Liver (tissue), 9 donors: ENCODE results near the gene HES4. TPM values are rescaled to one million over a fixed set of nuclear protein-coding genes. Genes with fewer than 3 reads are reported as not detected.

Source experiments
- DNase-seq: peaks from one replicate; pipeline ENCODE4 v3.0.0-alpha.2; 2017; ENCODE audit warnings: low spot score
- H3K27ac ChIP-seq, 2 donors: one replicate each; pipeline ENCODE4 v1.7.0; 2013; ENCODE audit warnings: inconsistent platforms in 2 of 2, low read length in 2 of 2, control low read depth in 1 of 2, low read depth in 1 of 2, mild to moderate bottlenecking in 1 of 2
- H3K27me3 ChIP-seq, 4 donors: one replicate each; pipeline versions ENCODE4 v1.6.1 to v1.7.0; 2013; ENCODE audit warnings: low read length in 3 of 4, inconsistent platforms in 1 of 4, mild to moderate bottlenecking in 1 of 4, moderate library complexity in 1 of 4; ENCODE audit not compliant: control insufficient read depth in 4 of 4, insufficient read depth in 4 of 4
- H3K36me3 ChIP-seq, 4 donors: one replicate each; pipeline versions ENCODE4 v1.6.1 to v1.7.0; 2013; ENCODE audit warnings: low read length in 3 of 4, mild to moderate bottlenecking in 3 of 4, low read depth in 1 of 4, moderate library complexity in 1 of 4; ENCODE audit not compliant: control insufficient read depth in 4 of 4, insufficient read depth in 3 of 4
- H3K4me1 ChIP-seq, 4 donors: one replicate each; pipeline versions ENCODE4 v1.6.1 to v1.7.0; 2013; ENCODE audit warnings: low read length in 3 of 4, mild to moderate bottlenecking in 3 of 4, moderate library complexity in 1 of 4; ENCODE audit not compliant: control insufficient read depth in 4 of 4, insufficient read depth in 4 of 4
- H3K4me3 ChIP-seq, 3 donors: one replicate each; pipeline versions ENCODE4 v1.6.1 to v1.7.0; 2013; ENCODE audit warnings: low read length in 3 of 3, control low read depth in 1 of 3, low read depth in 1 of 3, mild to moderate bottlenecking in 1 of 3
- H3K9ac ChIP-seq, 2 donors: one replicate each; pipeline ENCODE4 v1.7.0; 2013; ENCODE audit warnings: low read length in 2 of 2, mild to moderate bottlenecking in 2 of 2, moderate library complexity in 2 of 2, control low read depth in 1 of 2, low read depth in 1 of 2
- H3K9me3 ChIP-seq, 4 donors: one replicate each; pipeline versions ENCODE4 v1.6.1 to v1.7.0; 2013; ENCODE audit warnings: low read length in 3 of 4; ENCODE audit not compliant: control insufficient read depth in 4 of 4
- GABPA ChIP-seq, 2 donors: IDR thresholded peaks in 1 of 2; conservative IDR thresholded peaks in 1 of 2; 2 replicates each; pipeline ENCODE4 v1.6.1; 2016; ENCODE audit warnings: antibody characterized with exemption in 2 of 2, mild to moderate bottlenecking in 1 of 2, moderate library complexity in 1 of 2
- JUND ChIP-seq, 2 donors: IDR thresholded peaks; 2 replicates each; pipeline ENCODE4 v1.6.1; 2016; ENCODE audit warnings: antibody characterized with exemption in 2 of 2
- RAD21 ChIP-seq, 2 donors: IDR thresholded peaks; 2 replicates each; pipeline ENCODE4 v1.6.1; 2016; ENCODE audit warnings: antibody characterized with exemption in 2 of 2, mild to moderate bottlenecking in 2 of 2
- RXRA ChIP-seq, 2 donors: IDR thresholded peaks; 2 replicates each; pipeline ENCODE4 v1.6.1; 2017 to 2018; ENCODE audit warnings: antibody characterized with exemption in 2 of 2, mild to moderate bottlenecking in 1 of 2
- SP1 ChIP-seq: IDR thresholded peaks from 2 replicates; pipeline ENCODE4 v1.6.1; 2018; ENCODE audit warnings: antibody characterized with exemption, mild to moderate bottlenecking
- TAF1 ChIP-seq: conservative IDR thresholded peaks from 2 replicates; pipeline ENCODE4 v1.6.1; 2016; ENCODE audit warnings: antibody characterized with exemption, mild to moderate bottlenecking
- YY1 ChIP-seq: IDR thresholded peaks from 2 replicates; pipeline ENCODE4 v1.6.1; 2016; ENCODE audit warnings: antibody characterized with exemption, mild to moderate bottlenecking
- WGBS: extraction: QIAGEN DNeasy Blood & Tissue Kit; methylation state at CpG from one replicate; pipeline ENCODE4 v1.1.7; 2013; 5-methylcytosine and 5-hydroxymethylcytosine counted together
- polyA plus RNA-seq, 2 donors: library from polyadenylated mRNA; stranded (reverse) in 1 of 2; unstranded in 1 of 2; fragments of 200-250 nt in 1 of 2; fragments of >200 nt in 1 of 2; fragmentation: Nextera tagmentation in 1 of 2; extraction: Ambion mirVana in 1 of 2; gene quantifications; one replicate each; pipeline versions ENCODE4 v1.2.1 to v1.2.3, GENCODE V29; 2013 to 2015
- total RNA-seq, 2 donors: library from RNA; depleted of rRNA; stranded (reverse); fragments of >200 nt; gene quantifications; one replicate each; pipeline ENCODE4 v1.2.3, GENCODE V29; 2014
- TF ChIP-seq, protein P1 (sequence below): IDR thresholded peaks from 2 replicates; pipeline ENCODE4 v1.6.1; 2016; ENCODE audit warnings: antibody characterized with exemption
- TF ChIP-seq, protein P2 (sequence below): IDR thresholded peaks from 2 replicates; pipeline ENCODE4 v1.6.1; 2016; ENCODE audit warnings: antibody characterized with exemption
- TF ChIP-seq, protein P3 (sequence below): IDR thresholded peaks from 2 replicates; pipeline ENCODE4 v1.6.1; 2016; ENCODE audit warnings: antibody characterized with exemption, mild to moderate bottlenecking
- donor health status: healthy.
- donor health status: healthy.
- donor health status: healthy.
- donor health status: healthy.
- donor health status: healthy.

Gene HES4
- total and polyA plus RNA-seq, 4 donors, result 0.93 to 1.9 (median 1.7) TPM

DNA sequence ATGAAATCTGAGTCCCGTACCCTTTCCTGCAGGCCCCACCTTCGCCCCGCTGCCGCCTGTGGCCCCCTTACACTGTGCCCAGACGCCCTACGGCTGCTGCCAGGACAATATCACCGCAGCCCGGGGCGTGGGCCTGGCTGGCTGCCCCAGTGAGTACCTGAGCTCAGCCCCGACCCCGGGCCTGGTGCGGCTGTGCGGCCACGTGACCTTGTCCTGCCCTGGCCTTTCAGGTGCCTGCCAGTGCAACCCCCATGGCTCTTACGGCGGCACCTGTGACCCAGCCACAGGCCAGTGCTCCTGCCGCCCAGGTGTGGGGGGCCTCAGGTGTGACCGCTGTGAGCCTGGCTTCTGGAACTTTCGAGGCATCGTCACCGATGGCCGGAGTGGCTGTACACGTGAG, 45.2 kb upstream of the HES4 start (continued):
- TF ChIP-seq TAF1 (no peak), RAD21 (IDR thresholded peaks at IDR 0.05) (no peak)

DNA sequence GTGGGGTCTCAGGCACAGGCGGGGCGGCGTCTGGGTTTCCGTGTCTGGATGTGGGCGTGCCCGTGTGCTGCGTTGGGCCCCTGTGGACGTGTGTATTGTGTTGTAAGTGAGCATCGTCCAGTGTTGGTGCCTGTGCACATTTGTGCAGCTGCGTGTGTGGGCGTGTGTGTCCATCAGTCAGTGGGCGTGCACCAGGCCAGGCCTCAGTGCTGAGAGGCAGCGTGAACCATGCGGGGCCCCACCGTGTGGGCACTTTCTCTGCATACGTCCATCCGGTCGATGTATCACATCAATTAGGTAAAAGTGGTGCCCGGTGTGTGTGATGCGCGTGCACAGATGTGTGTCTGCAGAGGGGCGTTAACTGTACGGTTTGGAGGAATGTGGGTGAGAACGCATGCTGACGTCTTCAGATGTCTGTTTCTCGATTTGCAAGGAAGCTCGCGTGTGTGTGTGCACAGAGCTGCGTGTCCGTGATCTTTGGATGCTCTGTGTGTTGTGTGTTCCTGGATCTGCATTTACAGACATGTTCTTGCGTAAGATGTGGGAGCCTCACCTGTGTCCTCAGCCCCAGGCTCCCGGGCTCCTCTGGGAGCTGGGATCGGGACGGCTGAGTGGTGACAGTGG, 44.7 kb upstream of the HES4 start:
- peaks cover 0 to 26% (median 8%) of the 10 kb centered on the region in 4 donors for H3K36me3 ChIP-seq

DNA sequence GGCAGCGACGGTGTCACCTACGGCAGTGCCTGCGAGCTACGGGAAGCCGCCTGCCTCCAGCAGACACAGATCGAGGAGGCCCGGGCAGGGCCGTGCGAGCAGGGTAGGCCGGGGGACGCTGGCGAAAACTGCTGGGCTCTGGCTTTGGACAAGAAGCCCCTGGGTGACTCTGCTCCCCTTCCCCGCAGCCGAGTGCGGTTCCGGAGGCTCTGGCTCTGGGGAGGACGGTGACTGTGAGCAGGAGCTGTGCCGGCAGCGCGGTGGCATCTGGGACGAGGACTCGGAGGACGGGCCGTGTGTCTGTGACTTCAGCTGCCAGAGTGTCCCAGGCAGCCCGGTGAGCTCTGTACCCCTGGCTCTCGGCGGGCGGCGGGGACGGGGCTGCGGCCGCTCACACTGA, 44.0 kb upstream of the HES4 start:
- H3K9ac ChIP-seq, result no peak overlapping the region
- peaks cover 0 to under 1% (median 0%) of the 10 kb centered on the region in 4 donors for H3K27me3 ChIP-seq
- TF ChIP-seq SP1, result no peak
- TF ChIP-seq, protein P1, sequence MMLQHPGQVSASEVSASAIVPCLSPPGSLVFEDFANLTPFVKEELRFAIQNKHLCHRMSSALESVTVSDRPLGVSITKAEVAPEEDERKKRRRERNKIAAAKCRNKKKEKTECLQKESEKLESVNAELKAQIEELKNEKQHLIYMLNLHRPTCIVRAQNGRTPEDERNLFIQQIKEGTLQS, result no peak
- no peak for DNase-seq
- H3K4me3 ChIP-seq, result no peak overlapping the region
- peaks cover 8 to 10% (median 9%) of the 10 kb centered on the region in 4 donors for H3K4me1 ChIP-seq
- no peaks in the 10 kb centered on the region for H3K9me3 ChIP-seq
- H3K36me3 ChIP-seq, result peaks cover 0 to 24% (median 6%) of the 10 kb centered on the region in 4 donors
- no peak overlapping the region for H3K27ac ChIP-seq
- 98% methylated on average over 33 of the region's 33 CpGs for whole genome bisulfite sequencing

More for the DNA sequence above, 44.7 kb upstream of the HES4 start:
- Histone ChIP-seq H3K9ac (no peak overlapping the region), H3K4me1 (peaks cover 8 to 10% (median 9%) of the 10 kb centered on the region in 4 donors), H3K27me3 (no peaks in the 10 kb centered on the region), H3K4me3 (no peak overlapping the region), H3K9me3 (no peaks in the 10 kb centered on the region), H3K27ac (no peak overlapping the region)
- no peak for TF ChIP-seq YY1
- TF ChIP-seq, protein P2, sequence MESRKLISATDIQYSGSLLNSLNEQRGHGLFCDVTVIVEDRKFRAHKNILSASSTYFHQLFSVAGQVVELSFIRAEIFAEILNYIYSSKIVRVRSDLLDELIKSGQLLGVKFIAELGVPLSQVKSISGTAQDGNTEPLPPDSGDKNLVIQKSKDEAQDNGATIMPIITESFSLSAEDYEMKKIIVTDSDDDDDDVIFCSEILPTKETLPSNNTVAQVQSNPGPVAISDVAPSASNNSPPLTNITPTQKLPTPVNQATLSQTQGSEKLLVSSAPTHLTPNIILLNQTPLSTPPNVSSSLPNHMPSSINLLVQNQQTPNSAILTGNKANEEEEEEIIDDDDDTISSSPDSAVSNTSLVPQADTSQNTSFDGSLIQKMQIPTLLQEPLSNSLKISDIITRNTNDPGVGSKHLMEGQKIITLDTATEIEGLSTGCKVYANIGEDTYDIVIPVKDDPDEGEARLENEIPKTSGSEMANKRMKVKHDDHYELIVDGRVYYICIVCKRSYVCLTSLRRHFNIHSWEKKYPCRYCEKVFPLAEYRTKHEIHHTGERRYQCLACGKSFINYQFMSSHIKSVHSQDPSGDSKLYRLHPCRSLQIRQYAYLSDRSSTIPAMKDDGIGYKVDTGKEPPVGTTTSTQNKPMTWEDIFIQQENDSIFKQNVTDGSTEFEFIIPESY, result no peak
- TF ChIP-seq SP1, result no peak
- no peak for TF ChIP-seq RXRA (IDR thresholded peaks at IDR 0.05)
- no peak for TF ChIP-seq GABPA (IDR thresholded peaks at IDR 0.05 in 1 of 2, conservative IDR thresholded peaks at IDR 0.05 in 1 of 2)
- TF ChIP-seq JUND (IDR thresholded peaks at IDR 0.05), result no peak
- no peak for TF ChIP-seq RAD21 (IDR thresholded peaks at IDR 0.05)
- TF ChIP-seq, protein P3, sequence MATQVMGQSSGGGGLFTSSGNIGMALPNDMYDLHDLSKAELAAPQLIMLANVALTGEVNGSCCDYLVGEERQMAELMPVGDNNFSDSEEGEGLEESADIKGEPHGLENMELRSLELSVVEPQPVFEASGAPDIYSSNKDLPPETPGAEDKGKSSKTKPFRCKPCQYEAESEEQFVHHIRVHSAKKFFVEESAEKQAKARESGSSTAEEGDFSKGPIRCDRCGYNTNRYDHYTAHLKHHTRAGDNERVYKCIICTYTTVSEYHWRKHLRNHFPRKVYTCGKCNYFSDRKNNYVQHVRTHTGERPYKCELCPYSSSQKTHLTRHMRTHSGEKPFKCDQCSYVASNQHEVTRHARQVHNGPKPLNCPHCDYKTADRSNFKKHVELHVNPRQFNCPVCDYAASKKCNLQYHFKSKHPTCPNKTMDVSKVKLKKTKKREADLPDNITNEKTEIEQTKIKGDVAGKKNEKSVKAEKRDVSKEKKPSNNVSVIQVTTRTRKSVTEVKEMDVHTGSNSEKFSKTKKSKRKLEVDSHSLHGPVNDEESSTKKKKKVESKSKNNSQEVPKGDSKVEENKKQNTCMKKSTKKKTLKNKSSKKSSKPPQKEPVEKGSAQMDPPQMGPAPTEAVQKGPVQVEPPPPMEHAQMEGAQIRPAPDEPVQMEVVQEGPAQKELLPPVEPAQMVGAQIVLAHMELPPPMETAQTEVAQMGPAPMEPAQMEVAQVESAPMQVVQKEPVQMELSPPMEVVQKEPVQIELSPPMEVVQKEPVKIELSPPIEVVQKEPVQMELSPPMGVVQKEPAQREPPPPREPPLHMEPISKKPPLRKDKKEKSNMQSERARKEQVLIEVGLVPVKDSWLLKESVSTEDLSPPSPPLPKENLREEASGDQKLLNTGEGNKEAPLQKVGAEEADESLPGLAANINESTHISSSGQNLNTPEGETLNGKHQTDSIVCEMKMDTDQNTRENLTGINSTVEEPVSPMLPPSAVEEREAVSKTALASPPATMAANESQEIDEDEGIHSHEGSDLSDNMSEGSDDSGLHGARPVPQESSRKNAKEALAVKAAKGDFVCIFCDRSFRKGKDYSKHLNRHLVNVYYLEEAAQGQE, result no peak
- TF ChIP-seq, protein P1, result no peak
- WGBS, result 96% methylated on average over 34 of the region's 34 CpGs
- DNase-seq, result no peak
